NCI-H2081 (cell line): ENCODE measurements around the gene GBE1.
"Not testable (repeated sequence)": the region's sequence is repeated elsewhere in the genome, so short reads cannot be mapped to it uniquely, and the experiment has no call there.

Experiments used
- DNase-seq, 2 experiments: peaks; one replicate each; lab custom pipeline; 2025; lab: John Stamatoyannopoulos, UW

The GBE1 gene

GRCh38 chr3:81753416-81754027 lies 7.9 kb downstream of the GBE1 start:
- DNase-seq: no peak

DNA sequence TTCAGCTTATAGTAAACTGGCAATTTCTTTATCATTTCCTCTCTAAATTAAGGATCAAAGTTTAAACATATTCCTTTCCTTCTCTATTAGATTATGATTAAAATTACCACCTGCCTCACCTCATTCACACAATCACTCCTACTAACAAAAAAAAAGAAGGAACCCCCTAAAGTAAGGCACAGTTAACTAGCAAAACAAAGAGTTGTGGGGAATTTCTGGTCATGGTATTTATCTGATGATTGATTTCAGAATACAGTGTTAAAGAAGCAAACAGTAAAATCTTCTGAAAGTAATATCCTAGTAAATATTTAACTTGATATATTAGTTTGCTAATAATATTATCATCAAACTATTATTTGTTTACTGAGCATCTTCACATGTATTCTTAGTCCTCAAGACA lies 8.8 kb downstream of the GBE1 start:
- DNase-seq: no peak

GRCh38 chr3:81749265-81749664 lies 12.2 kb downstream of the GBE1 start:
- no peak for DNase-seq

DNA sequence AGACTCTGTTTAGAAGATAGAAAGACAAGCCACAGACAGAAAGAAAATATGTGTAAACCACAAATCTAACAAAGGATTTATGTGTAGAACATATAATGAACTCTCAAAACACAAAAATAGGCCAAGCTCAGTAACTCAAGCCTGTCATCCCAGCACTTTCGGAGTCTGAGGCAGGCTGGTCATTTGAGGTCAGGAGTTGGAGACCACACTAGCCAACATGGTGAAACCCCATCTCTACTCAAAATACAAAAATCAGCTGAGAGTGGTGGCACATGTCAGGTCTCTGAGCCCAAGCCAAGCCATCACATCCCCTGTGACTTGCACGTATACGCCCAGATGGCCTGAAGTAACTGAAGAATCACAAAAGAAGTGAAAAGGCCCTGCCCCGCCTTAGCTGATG lies 14.2 kb downstream of the GBE1 start:
- DNase-seq: not testable (repeated sequence)

DNA sequence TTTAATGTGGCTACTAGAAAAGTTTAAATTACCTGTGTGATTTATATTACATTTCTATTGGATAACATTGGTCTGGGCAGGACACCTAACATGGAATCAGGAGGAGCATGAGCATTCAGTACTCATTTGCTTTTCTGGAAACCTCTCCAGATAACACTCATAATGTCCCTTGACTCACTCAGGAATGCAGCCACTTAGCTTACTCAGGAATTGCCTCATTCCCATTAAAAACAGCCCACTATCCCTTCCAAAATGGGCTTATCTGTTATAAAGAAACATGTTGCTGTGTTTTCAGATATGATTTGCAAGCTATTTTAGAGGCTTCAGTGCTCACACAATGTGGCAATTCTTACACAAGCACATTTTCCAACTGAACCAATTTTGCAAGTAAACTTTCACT lies 17.1 kb downstream of the GBE1 start:
- no peak for DNase-seq

DNA sequence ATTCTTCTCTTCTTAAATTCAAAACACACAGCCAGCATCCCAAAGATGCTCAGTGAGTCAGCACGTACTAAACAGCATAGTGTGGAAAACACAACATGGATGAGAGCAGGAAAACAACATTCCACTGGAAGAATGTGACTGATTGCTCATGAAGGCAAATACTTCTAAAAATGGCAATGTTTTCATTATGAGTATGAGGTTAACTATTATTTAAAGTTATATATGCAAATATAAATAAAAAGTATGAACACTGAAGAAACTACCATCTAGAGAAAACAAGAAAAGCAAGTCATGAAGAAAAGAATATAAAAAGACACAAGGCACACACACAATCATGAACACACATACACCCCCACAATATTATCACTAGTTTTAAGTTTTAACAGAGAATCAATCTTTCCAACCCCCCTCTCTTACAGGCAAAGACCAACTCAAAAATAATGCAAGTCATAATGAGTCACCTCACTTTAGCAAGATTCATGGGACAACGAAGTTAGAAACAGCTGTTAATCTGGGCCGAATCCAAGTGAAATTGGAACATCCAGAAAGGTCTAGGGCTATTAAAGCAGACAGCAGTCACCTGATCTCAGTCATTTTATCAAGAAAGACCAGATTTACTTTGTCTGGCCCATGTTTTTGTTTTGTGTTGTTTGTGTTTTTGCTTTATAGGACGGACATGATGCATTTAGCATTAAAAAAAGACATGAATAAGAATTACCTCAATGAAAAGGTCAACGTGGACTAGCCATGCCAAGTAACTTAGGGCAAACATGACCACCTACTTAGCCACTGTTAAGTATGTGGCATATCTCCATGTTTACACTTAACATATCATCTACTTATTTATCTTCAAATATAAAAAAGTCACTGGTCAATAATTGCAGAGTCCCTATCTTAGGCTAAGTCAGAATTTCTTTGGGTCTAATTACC lies 18.1 kb downstream of the GBE1 start:
- DNase-seq: no peak

DNA sequence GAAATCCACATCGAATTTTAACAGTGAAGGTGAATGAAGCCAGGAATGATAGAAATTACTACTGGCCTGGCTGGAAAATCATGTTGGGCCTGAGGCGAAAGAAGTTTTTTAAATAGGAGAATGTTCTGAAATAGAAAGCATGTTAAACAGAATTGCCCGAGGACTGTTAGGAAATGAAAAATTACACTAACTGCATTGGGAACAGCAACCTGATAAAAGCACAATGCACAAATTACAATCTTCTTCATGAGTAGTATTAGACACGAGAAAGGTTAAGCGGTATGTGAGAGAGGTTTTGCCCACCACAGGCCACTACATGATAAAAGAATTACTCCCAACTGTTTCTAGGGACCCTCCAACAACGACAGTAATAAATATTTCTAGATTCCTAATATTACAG lies 18.9 kb downstream of the GBE1 start:
- no peak for DNase-seq

DNA sequence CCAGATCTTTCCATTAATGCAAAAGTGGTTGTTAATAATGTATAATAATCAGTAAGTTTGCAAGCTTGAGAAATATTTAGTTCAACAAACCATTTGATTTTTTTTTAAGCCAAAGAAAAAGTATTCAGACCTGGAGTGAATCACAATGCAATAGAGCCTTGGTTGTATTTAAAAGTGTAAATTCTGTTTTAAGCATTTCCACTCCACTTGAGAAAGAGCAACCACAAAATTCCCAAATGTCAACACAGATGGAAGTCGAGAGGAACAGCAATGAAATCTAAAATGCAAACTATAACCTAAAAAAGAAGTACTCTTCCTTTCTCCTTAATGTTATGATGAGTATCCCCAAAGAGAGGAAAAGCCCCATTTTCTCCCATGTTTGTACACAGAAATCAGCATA lies 20.2 kb downstream of the GBE1 start:
- no peak for DNase-seq

DNA sequence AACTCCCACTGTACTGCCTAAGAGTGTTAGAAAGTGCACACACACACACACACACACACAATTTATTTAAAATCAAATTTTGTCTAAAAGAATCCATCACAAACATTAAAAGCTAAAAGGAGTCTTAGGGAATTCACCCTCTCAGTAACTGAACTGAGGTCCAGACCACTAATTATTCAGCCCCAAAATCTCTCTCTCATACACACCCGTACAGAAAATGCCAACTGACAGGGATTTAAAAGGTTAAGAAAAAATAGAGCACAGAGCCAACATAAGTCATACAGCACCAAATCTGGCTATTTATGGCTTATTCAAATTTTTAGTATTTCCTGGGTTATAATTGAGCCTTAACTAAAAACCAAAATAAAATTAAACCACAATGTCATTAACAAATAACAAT lies 20.7 kb downstream of the GBE1 start:
- no peak for DNase-seq

DNA sequence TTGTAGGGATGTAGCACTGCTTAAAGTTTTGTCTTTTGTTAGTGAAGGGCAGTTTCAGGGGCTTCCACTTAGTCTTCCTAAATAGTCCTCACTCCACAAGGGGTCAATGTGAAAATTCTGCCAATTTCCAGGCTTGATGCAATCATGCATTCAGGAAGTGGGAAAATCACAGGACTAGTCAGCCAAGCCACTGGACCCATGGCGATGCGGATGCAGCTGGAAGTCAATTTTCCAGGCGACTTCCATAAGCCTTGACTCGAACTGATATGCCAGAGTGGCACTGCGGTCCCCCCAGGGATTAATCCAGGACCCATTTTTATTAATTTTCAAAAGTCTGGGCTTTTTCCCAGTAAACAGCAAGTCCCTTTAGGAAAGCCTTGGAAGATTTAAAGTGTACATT lies 26.1 kb downstream of the GBE1 start:
- DNase-seq: no peak

GRCh38 chr3:81734742-81735141 lies 26.7 kb downstream of the GBE1 start:
- DNase-seq: no peak

DNA sequence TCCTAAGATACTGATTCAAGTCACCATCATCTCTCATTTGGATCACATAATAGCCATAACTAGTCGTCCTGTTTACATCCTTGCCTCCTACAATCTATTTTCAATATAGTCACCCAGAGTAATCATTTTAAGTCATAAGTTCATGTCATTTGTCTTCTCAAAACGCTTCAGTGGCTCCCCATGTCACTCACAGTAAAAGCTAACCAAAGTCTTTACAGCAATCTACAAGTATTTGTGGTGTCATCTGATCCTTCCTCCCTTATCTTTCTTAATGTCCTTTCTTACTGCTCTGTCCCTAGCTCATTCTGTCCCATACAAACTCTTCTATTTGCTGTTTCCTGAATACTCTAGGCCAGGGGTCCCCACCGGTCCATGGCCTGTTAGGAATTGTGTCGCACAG lies 28.8 kb downstream of the GBE1 start:
- DNase-seq: no peak

DNA sequence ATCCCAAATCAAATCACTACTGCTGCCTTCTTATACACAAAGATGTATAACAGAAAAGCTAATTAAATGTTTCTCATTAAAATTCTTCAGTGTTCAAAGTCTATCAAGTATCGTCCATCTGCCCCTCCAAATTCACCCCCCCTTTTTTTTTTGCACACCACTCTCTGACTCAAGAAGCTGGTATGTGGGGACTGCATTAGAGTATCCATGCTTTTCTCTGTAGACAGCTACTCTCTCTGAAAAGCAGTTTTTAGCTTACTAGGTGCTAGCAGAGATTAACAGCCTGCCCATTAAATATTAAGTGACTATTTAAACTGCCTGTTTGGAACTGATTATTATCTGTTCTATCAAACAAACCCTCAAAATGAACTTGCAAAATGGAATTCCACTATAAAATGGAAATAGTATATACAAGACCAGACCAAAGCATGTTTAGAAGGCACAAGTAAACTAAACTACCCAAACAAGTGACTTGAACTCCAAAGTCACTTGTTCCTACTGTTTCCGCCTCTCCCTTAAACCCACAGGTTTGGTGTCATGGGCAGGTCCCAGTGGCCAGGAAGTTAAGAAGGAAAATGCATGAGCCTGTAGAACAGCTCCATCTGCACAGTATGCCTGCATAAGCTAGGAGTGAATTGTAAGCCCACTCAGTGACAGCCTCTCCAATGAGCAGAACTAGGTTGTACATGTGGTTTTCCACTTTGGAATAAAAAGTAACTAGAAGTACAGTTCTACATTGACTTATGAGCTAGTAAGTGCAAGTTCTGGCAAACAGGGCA lies 32.5 kb downstream of the GBE1 start:
- DNase-seq: no peak

DNA sequence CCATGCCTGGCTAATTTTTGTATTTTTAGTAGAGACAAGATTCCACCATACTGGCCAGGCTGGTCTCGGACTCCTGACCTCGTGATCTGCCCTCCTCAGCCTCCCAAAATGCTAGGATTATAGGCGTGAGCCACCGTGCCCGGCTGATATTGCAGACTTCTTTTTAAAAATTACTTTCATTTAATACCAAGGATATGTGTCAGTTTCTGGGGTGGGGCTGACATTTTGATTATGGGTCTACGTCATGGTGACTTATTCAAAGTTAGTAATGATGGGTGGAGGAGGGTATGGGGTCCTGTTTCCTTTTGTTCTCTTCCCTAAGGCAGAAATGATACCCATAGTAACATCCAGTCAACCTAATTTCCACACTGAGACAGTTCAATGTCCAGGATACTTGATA lies 34.7 kb downstream of the GBE1 start:
- DNase-seq: no peak

DNA sequence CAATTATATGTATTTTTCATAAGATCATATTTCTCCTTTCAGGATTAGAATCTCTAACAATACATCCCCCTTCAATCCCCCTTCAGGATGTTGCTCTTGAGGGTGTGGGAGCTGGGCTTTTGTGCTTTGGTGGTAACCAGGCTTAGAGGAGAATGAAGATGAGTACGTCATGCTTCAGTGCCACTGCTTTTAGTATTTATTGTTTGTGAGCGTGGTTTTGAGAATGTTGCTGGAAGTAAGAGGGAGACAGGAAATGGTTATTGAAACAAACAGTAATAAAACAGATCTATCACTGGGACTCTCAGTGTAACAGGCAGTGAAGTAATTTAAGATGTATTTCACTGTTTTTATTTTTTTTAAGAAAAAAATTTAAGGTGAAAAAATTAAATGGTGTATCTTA lies 35.3 kb downstream of the GBE1 start:
- DNase-seq: no peak

- peak in 1 of 2 experiments; percentile 48 for DNase-seq
Observed at GRCh38 chr3:81723732-81724313, 37.6 kb downstream of the GBE1 start.

DNA sequence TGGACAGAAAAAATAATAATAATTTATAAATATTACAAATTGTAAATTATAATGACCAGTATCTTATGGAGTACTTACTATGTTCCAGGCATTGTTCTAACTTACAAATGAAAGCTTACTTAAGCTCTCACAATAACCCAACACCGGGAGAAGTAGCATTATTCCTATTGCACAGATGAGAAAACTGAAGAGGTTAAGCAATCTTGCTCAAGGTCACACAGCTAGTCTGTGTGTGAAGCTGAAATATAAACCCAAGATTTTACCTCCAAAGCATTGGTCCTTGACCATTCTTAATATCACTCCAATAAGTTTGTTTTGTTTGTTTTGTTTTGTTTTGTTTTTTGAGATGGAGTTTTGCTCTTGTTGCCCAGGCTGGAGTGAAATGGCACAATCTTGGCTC lies 43.1 kb downstream of the GBE1 start:
- no peak for DNase-seq

DNA sequence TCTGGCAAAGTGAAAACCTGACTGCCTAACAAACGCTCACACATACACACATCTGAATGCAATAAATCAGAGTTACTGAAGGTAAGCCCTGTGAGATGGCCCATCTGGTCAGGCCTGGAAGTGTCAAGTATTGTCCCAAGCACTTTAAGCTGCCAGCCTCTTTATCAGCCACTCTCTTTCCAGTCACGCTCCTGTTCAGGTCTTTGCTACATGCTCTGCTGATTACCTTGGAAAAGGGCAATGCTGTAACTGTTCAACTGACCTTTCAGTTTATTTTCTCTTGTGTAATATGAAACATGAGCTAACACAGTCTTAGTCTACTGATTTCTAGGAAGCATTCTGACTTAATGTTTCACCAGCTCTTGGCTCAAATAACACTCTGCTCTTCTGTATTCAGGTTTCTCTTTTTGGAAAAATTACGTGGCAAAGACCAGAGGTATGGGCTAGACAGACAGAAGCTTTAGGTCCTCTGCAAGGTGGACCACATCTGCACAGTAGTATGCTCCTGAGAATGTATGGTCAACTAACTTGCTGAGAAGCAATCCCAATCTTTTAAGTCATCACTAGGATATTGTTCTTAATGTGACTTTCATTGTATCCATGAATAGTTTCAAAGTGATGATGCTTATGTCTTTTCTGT lies 44.5 kb downstream of the GBE1 start:
- DNase-seq: no peak

GRCh38 chr3:81713031-81713430 lies 48.4 kb downstream of the GBE1 start:
- DNase-seq: no peak

- no peak for DNase-seq
Observed at GRCh38 chr3:81709606-81710005, 51.8 kb downstream of the GBE1 start.

- DNase-seq: no peak
Observed at GRCh38 chr3:81707996-81708395, 53.4 kb downstream of the GBE1 start.

DNA sequence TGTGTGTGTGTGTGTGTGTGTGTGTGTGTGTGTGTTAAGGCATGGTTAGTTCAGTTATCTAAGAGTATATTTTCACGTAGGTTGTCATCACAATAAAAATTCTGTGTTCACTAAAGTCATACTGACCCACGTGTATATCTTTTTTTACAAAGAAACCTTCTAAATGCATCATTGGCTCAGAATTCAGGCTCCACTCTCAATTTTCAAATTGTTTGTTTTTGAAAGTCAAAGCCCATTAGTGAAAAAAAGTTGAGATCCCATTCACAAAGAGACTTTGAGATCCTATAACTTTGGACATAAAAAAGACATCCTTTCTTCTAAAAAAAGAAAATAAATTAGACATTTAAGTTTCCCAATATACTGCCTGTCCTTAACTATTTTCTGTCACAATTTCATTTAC lies 59.3 kb downstream of the GBE1 start:
- DNase-seq: no peak
